ENCODE measurements around the gene SPINK6.

SPINK6 gene

GRCh38 chr5:148224117-148224742 is 21.4 kb downstream of the SPINK6 start:
- no peak for DNase-seq

- DNase-seq: no peak
Measured at GRCh38 chr5:148228392-148228984, 25.6 kb downstream of the SPINK6 start.

GRCh38 chr5:148229840-148230239 is 27.0 kb downstream of the SPINK6 start:
- no peak for DNase-seq

- DNase-seq: peak; percentile 30
Measured at GRCh38 chr5:148230240-148230639, 27.4 kb downstream of the SPINK6 start.

- DNase-seq: no peak
Measured at GRCh38 chr5:148237785-148238417, 35.1 kb downstream of the SPINK6 start.

GRCh38 chr5:148238418-148238794 is 35.6 kb downstream of the SPINK6 start, which contains the start of gene MARCOL:
TSS of gene MARCOL (plus strand) at chr5:148238525. CDS start at chr5:148238598, 73 bp downstream.
- DNase-seq: no peak

- DNase-seq: no peak
Measured at GRCh38 chr5:148248894-148249293, 46.1 kb downstream of the SPINK6 start.

- no peak for DNase-seq
Measured at GRCh38 chr5:148255456-148255855, 52.6 kb downstream of the SPINK6 start.

GRCh38 chr5:148259288-148259687 is 56.4 kb downstream of the SPINK6 start:
- no peak for DNase-seq

GRCh38 chr5:148261221-148261620 is 58.4 kb downstream of the SPINK6 start:
- no peak for DNase-seq

Data from NCI-H1105 treated with DMSO at 0.1 percent for 48 hours (cell line).